ENCODE data around the gene PUS10.
"Not testable (repeated sequence)": the region's sequence is repeated elsewhere in the genome, so short reads cannot be mapped to it uniquely, and the experiment has no call there.

PUS10 gene

GRCh38 chr2:61011678-61012077 is 6.4 kb downstream of the PUS10 start:
- no peak for DNase-seq

- no peak for DNase-seq
These were observed 8.7 kb downstream of the PUS10 start for GRCh38 chr2:61009355-61009754.

- no peak for DNase-seq
These were observed 11.5 kb downstream of the PUS10 start for GRCh38 chr2:61006486-61007105.

GRCh38 chr2:61005736-61006135 is 12.3 kb downstream of the PUS10 start:
- DNase-seq, result no peak

DNA sequence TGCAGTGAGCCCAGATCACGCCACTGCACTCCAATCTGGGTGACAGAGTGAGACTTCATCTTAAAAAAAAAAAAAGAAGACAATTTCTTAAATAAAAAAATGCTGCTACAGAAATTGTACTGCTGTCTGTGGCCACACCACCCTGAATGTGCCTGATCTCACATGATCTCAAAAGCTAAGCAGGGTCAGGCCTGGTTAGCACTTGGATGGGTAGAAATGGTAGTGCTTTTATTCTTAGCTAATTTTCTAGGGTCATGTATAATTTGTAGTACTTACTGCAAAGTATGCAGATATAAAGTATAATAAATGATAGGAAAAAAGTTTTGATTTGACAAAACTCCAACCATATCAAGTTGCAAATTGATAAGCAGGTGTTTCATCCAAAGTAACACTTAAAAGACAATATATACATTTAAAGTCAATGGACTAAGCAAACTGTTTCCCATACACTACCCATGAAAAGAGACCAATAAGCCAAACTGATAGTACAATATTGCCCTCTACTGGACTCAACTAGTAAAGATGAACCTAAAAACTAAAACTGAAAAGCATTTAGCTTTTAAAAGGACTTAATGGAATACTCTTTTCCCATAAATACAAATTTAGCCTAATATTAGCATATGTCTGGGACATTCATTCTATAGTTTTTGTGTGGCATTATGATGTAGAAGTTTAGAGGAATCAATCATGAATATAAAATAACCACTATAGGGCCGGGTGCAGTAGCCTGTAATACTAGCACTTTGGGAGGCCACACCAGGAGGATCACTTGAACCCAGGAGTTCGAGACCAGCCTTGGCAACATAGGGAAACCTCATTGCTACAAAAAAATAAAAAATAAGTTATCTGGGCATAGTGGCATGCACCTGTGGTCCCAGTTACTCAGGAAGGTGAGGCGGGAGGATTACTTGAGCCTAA is 19.2 kb downstream of the PUS10 start:
- DNase-seq, result peak; percentile 40

- DNase-seq, result no peak
These were observed 23.9 kb downstream of the PUS10 start for GRCh38 chr2:60994131-60994530.

DNA sequence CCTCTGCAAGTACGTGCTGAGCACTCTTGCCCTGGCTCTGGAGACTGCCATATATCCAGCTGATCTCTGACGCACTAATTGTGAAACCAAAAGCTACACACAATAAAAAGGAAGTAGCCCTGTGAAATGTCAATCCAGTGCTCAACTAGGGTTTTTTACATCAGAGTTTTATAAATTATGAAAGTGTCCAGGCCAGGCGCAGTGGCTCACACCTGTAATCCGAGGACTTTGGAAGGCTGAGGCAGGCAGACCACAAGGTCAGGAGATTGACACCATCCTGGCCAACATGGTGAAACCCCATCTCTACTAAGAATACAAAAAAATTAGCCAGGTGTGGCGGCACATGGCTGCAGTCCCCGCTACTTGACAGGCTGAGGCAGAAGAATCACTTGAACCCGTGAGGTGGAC is 25.1 kb downstream of the PUS10 start:
- DNase-seq, result no peak

DNA sequence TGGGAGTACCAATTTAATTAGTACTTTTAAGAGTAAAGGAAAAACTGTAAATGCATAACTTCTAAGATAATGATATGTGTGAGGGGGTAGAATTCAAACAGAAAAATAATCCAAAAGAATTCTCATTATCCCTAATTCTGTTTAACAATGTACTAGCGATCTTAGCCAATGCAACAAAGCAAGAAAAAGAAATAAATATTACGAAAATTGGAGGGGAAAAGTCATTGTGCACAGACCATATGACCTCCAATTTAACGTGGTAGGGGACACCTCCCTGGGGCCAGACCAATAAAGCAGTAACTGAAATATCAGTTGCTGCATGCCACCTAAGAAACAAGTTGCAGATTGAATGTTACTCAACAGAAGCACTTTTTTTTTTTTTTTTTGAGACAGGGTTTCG is 26.4 kb downstream of the PUS10 start:
- no peak for DNase-seq

DNA sequence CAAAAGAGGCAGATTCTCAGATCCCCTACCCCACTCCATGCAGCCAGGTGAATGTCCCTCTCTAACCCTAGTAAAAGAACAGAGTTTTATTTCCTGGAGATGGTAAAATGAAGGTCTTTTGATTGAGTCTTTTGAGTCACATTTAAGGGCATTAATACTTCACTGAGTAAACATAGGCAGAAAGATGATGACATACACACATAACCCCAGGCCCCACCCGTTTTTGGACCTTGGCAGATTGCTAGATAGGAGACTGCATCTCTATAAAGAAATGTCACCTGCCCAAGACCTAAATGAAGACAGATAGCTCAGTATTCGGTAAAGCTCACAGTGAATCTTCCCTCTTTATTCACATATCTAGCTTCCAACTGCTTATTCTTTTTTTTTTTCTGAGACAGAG is 28.8 kb downstream of the PUS10 start:
- no peak for DNase-seq

GRCh38 chr2:60987656-60988055 is 30.4 kb downstream of the PUS10 start:
- DNase-seq, result not testable (repeated sequence)

DNA sequence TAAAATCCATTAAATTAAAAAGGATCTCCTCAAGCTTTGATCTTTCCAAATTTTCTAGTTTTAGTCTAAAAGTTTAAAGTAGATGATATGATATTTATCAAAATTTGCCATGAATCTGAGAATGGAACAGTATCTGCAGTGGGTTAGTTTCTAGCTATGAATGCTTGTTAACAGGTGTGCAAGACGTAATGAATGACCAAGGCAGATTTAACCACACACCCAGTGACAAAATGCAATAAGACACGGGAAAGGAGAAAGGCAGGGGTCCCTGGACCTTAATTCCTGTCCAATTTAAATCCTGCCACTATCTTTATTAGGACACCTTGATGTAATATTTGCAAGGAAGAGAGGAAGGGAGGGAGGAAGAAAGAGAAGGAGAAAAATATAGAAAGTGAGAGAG is 31.0 kb downstream of the PUS10 start:
- DNase-seq, result no peak

DNA sequence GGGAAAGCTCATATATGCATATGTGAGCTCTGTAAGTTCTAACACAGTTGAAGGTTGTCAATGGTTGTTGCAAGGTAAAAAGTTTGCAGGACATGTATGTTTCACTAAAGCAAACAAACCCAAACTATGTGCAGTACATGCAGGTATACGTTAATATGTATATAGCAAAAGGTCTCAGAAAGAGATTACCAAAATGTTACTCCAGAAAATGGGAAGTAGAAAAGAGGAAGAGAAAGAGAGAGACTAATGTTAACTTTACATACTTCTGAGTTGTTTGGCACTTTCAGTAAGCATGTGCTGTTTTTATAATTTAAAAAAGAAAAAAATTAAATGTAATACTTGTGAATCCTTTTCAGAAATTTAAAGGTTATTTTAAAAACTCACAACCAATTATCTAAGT is 33.3 kb downstream of the PUS10 start:
- no peak for DNase-seq

GRCh38 chr2:60982066-60982465 is 36.0 kb downstream of the PUS10 start:
- DNase-seq, result not testable (repeated sequence)

DNA sequence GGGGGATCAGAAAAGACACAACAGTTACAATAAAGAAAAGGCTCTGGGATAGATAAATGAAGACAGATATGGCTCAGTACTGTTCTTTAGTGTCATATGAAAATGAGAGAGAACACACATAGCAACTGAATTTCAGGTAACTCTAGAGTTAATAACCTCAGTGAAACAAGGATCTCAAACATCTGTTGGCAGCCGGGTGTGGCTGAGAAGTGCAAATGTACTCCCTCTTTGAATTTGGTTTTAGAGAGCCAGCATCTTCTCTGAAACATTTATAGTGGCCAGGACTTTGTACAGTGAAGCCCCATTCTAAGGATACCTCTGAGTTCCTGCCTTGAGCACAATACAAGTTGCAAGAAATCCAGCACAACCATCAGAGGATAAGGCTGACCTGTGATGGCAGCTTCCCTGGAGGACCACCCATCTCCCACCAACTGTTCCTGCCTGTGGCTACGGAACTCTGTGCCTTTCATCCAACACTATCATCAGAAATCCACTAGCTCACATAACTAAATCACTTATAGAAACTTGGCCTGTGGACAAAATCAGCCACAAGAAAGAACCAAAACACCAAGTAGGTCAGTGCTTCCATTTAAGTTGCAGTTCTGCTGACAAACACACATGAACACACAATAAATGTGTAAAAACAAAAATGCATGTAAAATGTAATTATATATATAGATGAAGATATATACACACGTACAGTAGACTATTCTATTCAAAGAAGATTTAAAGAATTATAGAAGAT is 37.8 kb downstream of the PUS10 start:
- no peak for DNase-seq

- DNase-seq, result no peak
These were observed 38.8 kb downstream of the PUS10 start for GRCh38 chr2:60979231-60979630.

- DNase-seq, result no peak
These were observed 40.5 kb downstream of the PUS10 start for GRCh38 chr2:60977562-60977895.

DNA sequence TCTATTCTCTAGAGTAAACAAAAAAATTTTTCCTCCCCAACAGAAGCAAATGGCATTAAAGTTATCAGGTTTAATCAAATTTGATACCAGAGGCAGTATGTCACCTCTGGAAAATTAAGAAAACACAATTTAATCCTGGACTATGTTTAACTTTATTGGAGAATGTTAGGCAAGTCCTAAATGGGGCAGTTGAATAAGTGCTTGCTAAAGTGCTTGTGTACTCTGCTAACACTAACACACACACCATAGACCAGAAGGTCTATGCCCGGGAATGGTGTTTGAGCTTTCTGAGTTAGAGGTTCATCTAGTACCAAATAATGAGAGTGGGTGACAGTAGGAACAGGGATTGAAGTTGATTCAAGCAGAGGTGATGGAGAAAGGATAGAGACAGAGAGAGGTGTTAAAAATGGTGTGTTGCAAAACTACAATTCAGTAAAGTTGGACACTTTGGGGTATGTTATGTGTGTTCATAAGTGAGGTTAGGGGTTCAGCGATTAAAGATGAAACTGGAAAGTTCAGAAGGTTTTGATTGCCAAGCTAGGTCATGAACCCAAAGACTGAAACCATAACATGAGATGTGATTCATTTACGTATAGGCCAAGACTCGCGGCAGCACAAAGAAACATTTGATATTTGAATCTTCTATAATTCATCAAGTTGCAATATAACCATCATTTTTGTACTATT is 41.0 kb downstream of the PUS10 start:
- DNase-seq, result no peak

DNA sequence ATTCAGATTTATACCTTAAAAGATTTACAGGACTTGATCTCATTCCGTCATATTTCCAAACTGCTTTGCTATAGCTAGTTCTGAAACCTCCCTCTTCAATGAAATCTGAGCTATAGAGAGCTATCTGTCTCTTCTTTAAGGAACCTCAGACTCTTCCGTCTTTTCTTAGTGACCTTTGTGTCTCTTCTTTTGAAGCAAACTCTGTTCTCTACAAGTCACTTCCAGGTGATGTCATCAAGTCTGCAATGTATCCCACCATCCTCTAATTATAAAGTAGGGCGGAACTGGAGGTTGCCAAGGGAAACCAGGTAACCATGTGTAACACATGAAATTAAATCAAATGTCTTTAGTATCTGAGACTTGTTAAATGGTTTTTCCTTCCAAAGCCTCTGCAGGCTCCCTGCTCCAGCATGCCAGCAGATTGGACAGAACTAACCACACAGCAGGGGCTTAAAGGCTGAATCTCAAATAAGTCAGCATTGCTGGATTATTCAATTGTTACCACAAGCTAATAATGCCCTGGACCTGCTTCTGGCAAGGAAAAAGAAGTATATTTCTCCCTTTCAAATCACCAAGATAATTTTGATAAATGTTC is 41.7 kb downstream of the PUS10 start:
- DNase-seq, result no peak

GRCh38 chr2:60974652-60975051 is 43.4 kb downstream of the PUS10 start:
- DNase-seq, result no peak

- no peak for DNase-seq
These were observed 44.4 kb downstream of the PUS10 start for GRCh38 chr2:60973705-60974104.

GRCh38 chr2:60972889-60973656 is 45.0 kb downstream of the PUS10 start:
- no peak for DNase-seq
